GM10248 (cell line): ENCODE results near the gene PRKD2.
A peak's percentile ranks its signal among the peaks of the same experiment; 100 is the strongest.

Experiments
- CTCF ChIA-PET: fragments of 300-600 bp; sonication (Branson Sonifier 250); formaldehyde crosslinking; extraction: SDS; loops from one replicate; lab custom pipeline; 2021; ENCODE audit warnings: antibody characterized with exemption; lab: Yijun Ruan, JAX
- POLR2A ChIA-PET: fragments of 350-650 bp; sonication (Branson Sonifier 250); formaldehyde crosslinking; extraction: SDS; loops from one replicate; lab custom pipeline; 2020; ENCODE audit warnings: antibody characterized with exemption; lab: Yijun Ruan, JAX
- DNase-seq: peaks from one replicate; pipeline ENCODE4 v3.0.0; 2012; ENCODE audit errors: extremely low spot score
- CTCF ChIP-seq: IDR thresholded peaks from 2 replicates; pipeline ENCODE4 v1.5.1; 2012; ENCODE audit warnings: mild to moderate bottlenecking, low read depth; ENCODE audit errors: extremely low read depth, missing control alignments, control extremely low read depth

PRKD2 gene

GRCh38 chr19:46731007-46731501, 14.1 kb upstream of the PRKD2 start:
- no peak for DNase-seq
- POLR2A ChIA-PET = no interaction called here
- CTCF ChIA-PET = interaction anchor here (0.8 to 5.4 kb wide), 11 partner anchors 11 to 188 kb away, joined by 3 to 66 read pairs (median 7); no protein-coding TSS in a partner anchor
- no peak for TF ChIP-seq CTCF

- no peak for TF ChIP-seq CTCF
- POLR2A ChIA-PET = no interaction called here
- CTCF ChIA-PET = interaction anchor here (0.9 to 5.4 kb wide), 12 partner anchors 12 to 188 kb away, joined by 3 to 66 read pairs (median 8); partner anchors contain the start of gene PRKD2
- DNase-seq = no peak
These were observed 13.7 kb upstream of the PRKD2 start for GRCh38 chr19:46730595-46730994.

GRCh38 chr19:46730187-46730586, 13.3 kb upstream of the PRKD2 start:
- no peak for DNase-seq
- POLR2A ChIA-PET = no interaction called here
- CTCF ChIA-PET = interaction anchor here (0.9 to 5.4 kb wide), 13 partner anchors 12 to 187 kb away, joined by 3 to 66 read pairs (median 9); partner anchors contain the start of gene PRKD2
- no peak for TF ChIP-seq CTCF

- POLR2A ChIA-PET = interaction anchor here (1.4 kb wide), 1 partner anchor 11 kb away, joined by 3 read pairs; no protein-coding TSS in a partner anchor
- no peak for TF ChIP-seq CTCF
- CTCF ChIA-PET = interaction anchor here (1.1 to 5.4 kb wide), 19 partner anchors 8 to 117 kb away, joined by 3 to 66 read pairs (median 9); partner anchors contain the start of gene PRKD2
- DNase-seq = no peak
These were observed 12.8 kb upstream of the PRKD2 start for GRCh38 chr19:46729696-46730095.

- peak; percentile 96 for TF ChIP-seq CTCF
- ChIA-PET POLR2A (interaction anchor here (1.4 kb wide), 1 partner anchor 12 kb away, joined by 3 read pairs; no protein-coding TSS in a partner anchor), CTCF (interaction anchor here (0.7 to 5.4 kb wide), 28 partner anchors 9 to 116 kb away, joined by 3 to 66 read pairs (median 6); partner anchors contain the start of genes DACT3, PRKD2 and PTGIR)
- peak; percentile 91 for DNase-seq
These were observed 11.9 kb upstream of the PRKD2 start for GRCh38 chr19:46728693-46729339.

- ChIA-PET POLR2A (interaction anchor here (1.4 kb wide), 1 partner anchor 13 kb away, joined by 3 read pairs; no protein-coding TSS in a partner anchor), CTCF (interaction anchor here (0.7 to 5.4 kb wide), 28 partner anchors 8 to 199 kb away, joined by 3 to 66 read pairs (median 5); partner anchors contain the start of genes DACT3, PRKD2 and PTGIR)
- DNase-seq = no peak
- no peak for TF ChIP-seq CTCF
These were observed 11.3 kb upstream of the PRKD2 start for GRCh38 chr19:46728208-46728607.
